Bronchial epithelial cell (primary cell): ENCODE results near the gene CHML. TPM values are rescaled to one million over a fixed set of nuclear protein-coding genes. Genes with fewer than 3 reads are reported as not detected.

Experiments used
- DNase-seq: peaks from one replicate; pipeline ENCODE4 v3.0.0-alpha.2; 2010; ENCODE audit warnings: low read depth
- FAIRE-seq: peaks from 2 replicates; lab custom pipeline; 2011; peaks lifted over from hg19 to GRCh38; lab: Jason Lieb, UNC
- H3K27me3 ChIP-seq: 2 replicates; pipeline ENCODE4 v1.5.1; 2011; ENCODE audit warnings: low read length; ENCODE audit not compliant: control insufficient read depth, insufficient read depth
- H3K36me3 ChIP-seq: 2 replicates; pipeline ENCODE4 v1.5.1; 2011; ENCODE audit warnings: low read length; ENCODE audit not compliant: control insufficient read depth, insufficient read depth
- H3K4me3 ChIP-seq: 2 replicates; pipeline ENCODE4 v1.5.1; 2011; ENCODE audit warnings: mild to moderate bottlenecking, low read depth, low read length, control low read depth
- CTCF ChIP-seq: IDR thresholded peaks from 2 replicates; pipeline ENCODE4 v1.5.1; 2011; ENCODE audit warnings: mild to moderate bottlenecking, moderate library complexity, low read length, control low read depth, inconsistent platforms; ENCODE audit not compliant: insufficient read depth, severe bottlenecking
- total RNA-seq: library from RNA; depleted of rRNA; stranded (reverse); fragments of >200 nt; gene quantifications from 2 replicates; pipeline ENCODE4 v1.2.1, GENCODE V29; 2014

The CHML gene
- total RNA-seq, 1 donor from 2014 or later, result 11.1 TPM

DNA sequence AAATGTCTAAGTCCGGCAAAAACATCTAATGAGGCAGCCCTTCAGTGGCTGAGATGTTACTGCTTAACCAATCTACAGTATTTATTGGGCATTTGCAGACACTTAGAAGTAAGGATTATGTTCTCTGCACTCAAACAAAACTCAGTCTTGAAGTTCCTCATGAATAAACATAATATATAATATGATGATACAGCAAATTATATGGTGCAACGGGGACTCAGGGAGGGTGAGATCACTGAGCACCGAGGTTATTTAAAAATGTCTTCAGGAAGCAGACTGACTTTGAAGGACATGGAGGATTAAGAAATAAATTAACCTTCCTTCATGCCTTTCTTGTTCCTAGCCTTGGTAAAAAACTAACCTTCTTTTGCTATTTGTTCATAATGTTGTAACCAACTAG is 39.8 kb upstream of the CHML start:
- FAIRE-seq, result no peak
- H3K36me3 ChIP-seq, result no peaks in the 10 kb centered on the region
- no peak for TF ChIP-seq CTCF

DNA sequence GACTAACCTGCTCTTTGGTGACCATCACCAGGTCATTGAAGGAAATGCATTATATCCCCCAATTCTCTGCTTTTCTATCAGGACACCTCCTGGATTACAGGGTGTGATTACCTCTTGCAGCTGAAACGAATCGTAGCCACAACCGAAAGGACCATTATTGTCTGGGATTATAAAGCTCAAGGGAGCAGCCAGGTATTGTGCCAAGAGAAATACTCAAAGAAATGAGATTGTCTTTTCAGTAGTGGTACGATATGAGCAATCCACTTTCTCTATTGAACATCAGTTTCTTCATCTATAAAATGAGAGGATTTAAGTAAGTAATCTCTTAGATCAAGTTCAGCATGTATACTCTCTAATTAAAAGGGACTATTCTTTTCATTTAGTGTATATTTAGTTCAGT is 39.2 kb upstream of the CHML start:
- TF ChIP-seq CTCF, result no peak
- Histone ChIP-seq H3K4me3 (no peak overlapping the region), H3K27me3 (no peaks in the 10 kb centered on the region), H3K36me3 (no peaks in the 10 kb centered on the region)
- FAIRE-seq, result no peak
- DNase-seq, result no peak

More for the DNA sequence above, 39.8 kb upstream of the CHML start:
- Histone ChIP-seq H3K4me3 (no peak overlapping the region), H3K27me3 (no peaks in the 10 kb centered on the region)
- DNase-seq, result no peak

DNA sequence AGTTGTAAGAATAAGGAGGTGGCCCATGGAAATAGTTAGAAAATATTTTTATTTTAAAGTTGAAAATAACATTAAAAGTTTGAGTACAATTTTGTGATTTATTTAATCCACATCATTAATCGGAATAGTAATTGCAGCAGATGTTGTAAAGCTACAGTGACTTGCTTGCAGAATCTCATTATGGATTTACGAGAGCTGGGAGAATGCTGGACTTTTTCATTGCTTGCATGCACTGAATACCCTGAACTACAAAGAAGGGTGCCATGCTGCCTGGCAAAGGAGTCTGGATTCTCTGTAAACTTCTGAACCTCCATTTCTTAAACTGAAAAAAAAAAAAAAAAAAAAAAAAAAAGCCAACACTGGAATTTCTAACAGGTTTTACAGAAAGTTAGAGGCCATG is 38.4 kb upstream of the CHML start:
- DNase-seq, result no peak
- Histone ChIP-seq H3K27me3 (no peaks in the 10 kb centered on the region), H3K36me3 (no peaks in the 10 kb centered on the region), H3K4me3 (no peak overlapping the region)
- FAIRE-seq, result no peak
- TF ChIP-seq CTCF, result no peak

DNA sequence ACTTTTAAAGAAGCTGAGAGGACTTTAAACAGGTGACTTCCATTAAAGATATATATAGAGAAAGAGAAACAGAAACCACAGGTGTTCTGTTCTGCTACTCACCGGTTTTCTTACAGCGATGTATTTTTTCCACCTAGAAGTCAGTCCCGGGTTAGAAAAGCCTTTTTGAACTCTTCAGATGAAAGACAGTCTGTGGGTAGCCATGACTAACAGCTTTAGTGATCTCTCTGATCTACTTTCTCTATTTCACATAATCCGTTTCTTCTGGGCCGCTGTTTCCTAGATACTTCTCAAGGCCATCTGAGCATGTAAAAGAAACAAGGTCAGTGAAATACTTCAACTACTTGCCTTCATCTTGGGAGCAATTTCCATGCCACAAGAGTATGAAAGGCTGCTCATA is 37.0 kb upstream of the CHML start:
- no peak for TF ChIP-seq CTCF
- Histone ChIP-seq H3K36me3 (no peaks in the 10 kb centered on the region), H3K27me3 (no peaks in the 10 kb centered on the region), H3K4me3 (no peak overlapping the region)
- DNase-seq, result no peak
- FAIRE-seq, result no peak

DNA sequence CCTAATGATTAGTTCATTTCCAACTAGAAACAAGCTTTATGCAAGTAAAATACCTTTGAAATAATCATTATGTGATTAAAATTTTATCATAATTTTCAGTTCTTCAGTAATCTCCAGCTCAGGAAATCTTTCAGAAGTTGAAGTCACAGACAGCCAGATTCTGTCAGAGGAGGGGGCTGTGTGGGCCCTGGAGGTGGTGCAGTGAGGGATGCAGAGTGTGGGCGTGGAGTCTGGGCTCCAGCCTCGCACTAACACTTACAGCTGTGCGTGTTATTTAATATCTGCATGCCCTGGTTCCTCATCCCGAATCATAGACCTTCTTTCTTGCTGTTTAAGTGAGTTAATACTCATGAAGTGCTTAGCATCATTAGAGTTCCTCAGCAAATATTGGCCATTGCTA is 35.8 kb upstream of the CHML start:
- H3K4me3 ChIP-seq, result no peak overlapping the region
- DNase-seq, result no peak
- no peaks in the 10 kb centered on the region for H3K36me3 ChIP-seq
- H3K27me3 ChIP-seq, result no peaks in the 10 kb centered on the region
- FAIRE-seq, result no peak
- TF ChIP-seq CTCF, result no peak

DNA sequence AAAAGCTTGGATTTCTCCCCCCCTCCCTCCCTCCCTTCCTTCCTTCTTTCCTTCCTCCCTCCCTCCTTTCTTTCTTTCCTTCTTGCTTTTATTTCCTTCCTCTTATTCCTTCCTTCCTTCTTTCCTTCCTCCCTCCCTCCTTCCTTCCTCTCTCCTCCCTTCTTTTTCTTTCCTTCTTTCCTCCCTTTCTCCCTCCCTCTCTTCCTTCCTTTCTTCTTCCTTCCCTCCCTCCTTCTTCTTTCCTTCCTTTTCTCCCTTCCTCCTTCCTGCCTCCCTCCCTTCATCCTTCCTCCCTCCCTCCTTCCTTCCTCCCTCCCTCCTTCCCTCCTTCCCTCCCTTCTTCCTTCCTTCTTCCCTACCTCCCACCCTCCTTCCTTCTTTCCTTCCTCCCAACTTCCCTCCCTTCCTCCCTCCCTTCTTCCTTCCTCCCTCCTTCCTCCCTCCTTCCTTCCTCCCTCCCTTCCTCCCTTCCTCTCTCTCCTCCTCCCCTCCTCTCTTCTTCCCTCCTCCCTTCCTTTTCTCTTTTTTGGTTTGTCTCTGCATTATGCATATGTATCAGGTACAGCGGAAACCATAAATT is 34.7 kb upstream of the CHML start:
- DNase-seq (no peak), FAIRE-seq (no peak)
- Histone ChIP-seq H3K36me3 (no peaks in the 10 kb centered on the region), H3K27me3 (no peaks in the 10 kb centered on the region), H3K4me3 (no peak overlapping the region)
- TF ChIP-seq CTCF, result no peak
